Endothelial cell of umbilical vein (primary cell): ENCODE data around the gene UBA52. TPM values are rescaled to one million over a fixed set of nuclear protein-coding genes. Genes with fewer than 3 reads are reported as not detected.

Experiments
- BruUV-seq: library from RNA; stranded (reverse); fragments of 400-500 nt; replicated peaks from 2 replicates; lab custom pipeline; 2021; lab: Mats Ljungman, UMichigan
- CTCF ChIA-PET: fragments of 300-600, 350-600 bp; sonication (Branson Sonifier 250); formaldehyde crosslinking; loops from one replicate; lab custom pipeline; 2021; ENCODE audit warnings: antibody characterized with exemption, inconsistent platforms; lab: Charles Lee
- POLR2A ChIA-PET: fragments of 300-600, 350-600 bp; sonication (Branson Sonifier 250); formaldehyde crosslinking; loops from one replicate; lab custom pipeline; 2021; ENCODE audit warnings: antibody characterized with exemption, inconsistent platforms; lab: Charles Lee
- DNase-seq: peaks from one replicate; pipeline ENCODE4 v3.0.0-alpha.2; 2011; ENCODE audit warnings: low read depth, low spot score
- FAIRE-seq: peaks from 2 replicates; lab custom pipeline; 2011; peaks lifted over from hg19 to GRCh38; lab: Jason Lieb, UNC
- H2AFZ ChIP-seq: 2 replicates; pipeline ENCODE4 v1.6.0; 2012; ENCODE audit warnings: low read depth, low read length, control low read depth, inconsistent platforms
- H3K27ac ChIP-seq: 2 replicates; pipeline ENCODE4 v1.5.1; 2011; ENCODE audit warnings: low read depth, mild to moderate bottlenecking, control low read depth, low read length, moderate library complexity; ENCODE audit not compliant: insufficient read depth
- H3K27me3 ChIP-seq, 2 experiments: 2 replicates each; pipeline versions ENCODE4 v1.6.0 to v1.6.1; 2011; ENCODE audit warnings: low read length in 2 of 2, mixed read lengths in 1 of 2; ENCODE audit not compliant: control insufficient read depth in 2 of 2, insufficient read depth in 2 of 2
- H3K36me3 ChIP-seq, 2 experiments: 2 replicates in 1 of 2; 3 replicates in 1 of 2; pipeline ENCODE4 v1.5.1; 2011; ENCODE audit warnings: low read length in 2 of 2, mild to moderate bottlenecking in 1 of 2, moderate library complexity in 1 of 2; ENCODE audit not compliant: control insufficient read depth in 2 of 2, insufficient read depth in 2 of 2; ENCODE audit errors: extremely low read depth in 1 of 2
- H3K4me1 ChIP-seq: 3 replicates; pipeline ENCODE4 v1.5.1; 2011; ENCODE audit warnings: mild to moderate bottlenecking, low read length; ENCODE audit not compliant: control insufficient read depth, insufficient read depth; ENCODE audit errors: extremely low read depth
- H3K4me2 ChIP-seq: 2 replicates; pipeline ENCODE4 v1.6.1; 2011; ENCODE audit warnings: low read length, control low read depth, mixed read lengths; ENCODE audit not compliant: insufficient read depth
- H3K4me3 ChIP-seq, 3 experiments: fragments of 200-600 bp in 1 of 3; sonication (generic), shearing (Covaris generic) in 1 of 3; replicated peaks in 1 of 3; 2 replicates each; pipeline ENCODE4 v1.5.1; 2011 to 2016; ENCODE audit warnings: control low read depth in 3 of 3, low read length in 3 of 3, mild to moderate bottlenecking in 2 of 3, inconsistent platforms in 1 of 3, low read depth in 1 of 3, moderate library complexity in 1 of 3; ENCODE audit not compliant: insufficient read depth in 1 of 3
- H3K79me2 ChIP-seq: 2 replicates; pipeline ENCODE4 v1.6.0; 2012; ENCODE audit warnings: low read length, inconsistent platforms; ENCODE audit not compliant: control insufficient read depth, insufficient read depth
- H3K9ac ChIP-seq: replicated peaks from 2 replicates; pipeline ENCODE3; 2011; ENCODE audit warnings: low read length, control low read depth; ENCODE audit not compliant: insufficient read depth; ENCODE audit errors: extremely low read depth
- H3K9me1 ChIP-seq: replicated peaks from 3 replicates; pipeline ENCODE4 v1.6.0; 2011; ENCODE audit warnings: mild to moderate bottlenecking, low read length; ENCODE audit not compliant: control insufficient read depth, insufficient read depth; ENCODE audit errors: extremely low read depth
- H3K9me3 ChIP-seq: replicated peaks from 2 replicates; pipeline ENCODE4 v1.5.1; 2012; ENCODE audit warnings: low read length, inconsistent platforms; ENCODE audit not compliant: control insufficient read depth, insufficient read depth
- H4K20me1 ChIP-seq: replicated peaks from 2 replicates; pipeline ENCODE3; 2011; ENCODE audit warnings: mild to moderate bottlenecking, low read length; ENCODE audit not compliant: control insufficient read depth, insufficient read depth; ENCODE audit errors: extremely low read depth
- EZH2 ChIP-seq: IDR thresholded peaks from 2 replicates; pipeline ENCODE4 v1.6.1; 2012; ENCODE audit warnings: borderline replicate concordance, low read depth, mild to moderate bottlenecking, moderate library complexity, low read length, inconsistent platforms; ENCODE audit not compliant: severe bottlenecking
- FOS ChIP-seq: IDR thresholded peaks from 2 replicates; pipeline ENCODE4 v1.6.1; 2011; ENCODE audit warnings: mild to moderate bottlenecking, low read length, moderate library complexity, borderline replicate concordance; ENCODE audit not compliant: insufficient read depth
- GATA2 ChIP-seq: IDR thresholded peaks from 2 replicates; pipeline ENCODE4 v1.7.0; 2011; ENCODE audit warnings: low read depth, mild to moderate bottlenecking, moderate library complexity, mixed read lengths, low read length; ENCODE audit not compliant: insufficient read length, insufficient read depth
- JUN ChIP-seq: IDR thresholded peaks from 2 replicates; pipeline ENCODE4 v1.6.1; 2011; ENCODE audit warnings: borderline replicate concordance, low read depth; ENCODE audit not compliant: insufficient read length, insufficient read depth
- MAX ChIP-seq: IDR thresholded peaks from 2 replicates; pipeline ENCODE4 v1.6.1; 2011; ENCODE audit not compliant: insufficient read depth, insufficient read length
- dilution Hi-C: fragments of 300-500 bp; cut with MboI; formaldehyde crosslinking; loops from one replicate; pipeline ENCODE4 v1.15.0; 2019; ENCODE audit warnings: low sequenced_read_pairs; ENCODE audit not compliant: extremely low pct_ligation_motif_present
- intact Hi-C: fragments of 100-400 bp; cut with micrococcal nuclease; formaldehyde crosslinking; loops from one replicate; pipeline ENCODE4 v1.10.0; 2022
- polyA plus RNA-seq, 4 experiments: library from polyadenylated mRNA; depleted of rRNA in 3 of 4; stranded (reverse) in 3 of 4; unstranded in 1 of 4; fragments of >200 nt; gene quantifications; 2 replicates each; pipeline versions ENCODE4 v1.2.1 to v1.2.3, GENCODE V29; 2011 to 2012; ENCODE audit warnings: missing spikeins in 1 of 4
- total RNA-seq: library from RNA; stranded (reverse); gene quantifications from 2 replicates; pipeline ENCODE4 v1.2.3, GENCODE V29; 2021

UBA52 gene
- total and polyA plus RNA-seq, 2 donors (not counting 3 experiments of a cell fraction or from before 2014, with no cell fraction given) = 1,221 to 3,506 TPM

GRCh38 chr19:18605546-18606280, 34.1 kb downstream of the UBA52 start:
- FAIRE-seq = no peak
- no peak overlapping the region for H3K4me2 ChIP-seq
- H3K79me2 ChIP-seq = no peaks in the 10 kb centered on the region
- dilution Hi-C loops = no loop called here
- CTCF ChIA-PET = interaction anchor here (0.6 kb wide), 1 partner anchor 135 kb away, joined by 4 read pairs; no protein-coding TSS in a partner anchor
- no peak overlapping the region for H3K27ac ChIP-seq
- intact Hi-C loops = no loop called here
- H3K9me1 ChIP-seq = no peaks in the 10 kb centered on the region
- BruUV-seq = no TSS peak
- H3K9me3 ChIP-seq = no peaks in the 10 kb centered on the region
- no peaks in the 10 kb centered on the region for H4K20me1 ChIP-seq
- TF ChIP-seq FOS (no peak), EZH2 (peak; percentile 96)
- no peak overlapping the region for H3K4me3 ChIP-seq
- no peaks in the 10 kb centered on the region for H3K36me3 ChIP-seq
- no peak overlapping the region for H2AFZ ChIP-seq
- no peak for DNase-seq
- H3K27me3 ChIP-seq = peaks cover 60 to 68% of the 10 kb centered on the region in 2 experiments
- POLR2A ChIA-PET = no interaction called here
- peaks cover 3% of the 10 kb centered on the region for H3K4me1 ChIP-seq
- H3K9ac ChIP-seq = no peak overlapping the region

GRCh38 chr19:18606281-18607225, 34.9 kb downstream of the UBA52 start, which contains the start of gene CRLF1:
Gene CRLF1 (minus strand): TSS chr19:18606799. CDS start chr19:18606656, 143 bp downstream.
- ChIA-PET POLR2A (no interaction called here), CTCF (interaction anchor here (1.5 kb wide), 1 partner anchor 13 kb away, joined by 5 read pairs; no protein-coding TSS in a partner anchor)
- TF ChIP-seq JUN = no peak
- no peak for TF ChIP-seq FOS
- no peak for TF ChIP-seq MAX
- peak; percentile 94 for TF ChIP-seq EZH2
- TF ChIP-seq GATA2 = no peak
- intact Hi-C loops (no loop called here), dilution Hi-C loops (no loop called here)
- Histone ChIP-seq H4K20me1 (no peaks in the 10 kb centered on the region), H3K27ac (no peak within 1 kb of the TSS), H3K4me2 (no peak within 1 kb of the TSS), H2AFZ (no peak within 1 kb of the TSS), H3K36me3 (no peaks in the 10 kb centered on the region), H3K4me1 (peaks cover 8% of the 10 kb centered on the region), H3K9ac (no peak within 1 kb of the TSS), H3K9me1 (no peaks in the 10 kb centered on the region), H3K79me2 (no peaks in the 10 kb centered on the region), H3K4me3 (no peak within 1 kb of the TSS), H3K9me3 (no peaks in the 10 kb centered on the region), H3K27me3 (peaks cover 64 to 75% of the 10 kb centered on the region in 2 experiments)
- BruUV-seq = no TSS peak
- DNase-seq (no peak), FAIRE-seq (no peak)
